NCI-H345 treated with DMSO at 0.1 percent for 48 hours (cell line): Measurements from ENCODE around the gene TSPAN32.
"Not testable (repeated sequence)": the region's sequence is repeated elsewhere in the genome, so short reads cannot be mapped to it uniquely, and the experiment has no call there.

Experiments used
- DNase-seq: peaks from one replicate; lab custom pipeline; 2025; ENCODE audit not compliant: unreplicated experiment; lab: John Stamatoyannopoulos, UW

The TSPAN32 gene

GRCh38 chr11:2332569-2332968 lies 30.8 kb downstream of the TSPAN32 start:
- DNase-seq = not testable (repeated sequence)

GRCh38 chr11:2333486-2334205 lies 31.8 kb downstream of the TSPAN32 start:
- DNase-seq = not testable (repeated sequence)

- DNase-seq = not testable (repeated sequence)
Measured at GRCh38 chr11:2335286-2335685, 33.5 kb downstream of the TSPAN32 start.

- DNase-seq = not testable (repeated sequence)
Measured at GRCh38 chr11:2338760-2339159, 36.9 kb downstream of the TSPAN32 start.

GRCh38 chr11:2342557-2342956 lies 40.7 kb downstream of the TSPAN32 start:
- no peak for DNase-seq

- no peak for DNase-seq
Measured at GRCh38 chr11:2342981-2343380, 41.2 kb downstream of the TSPAN32 start.

- no peak for DNase-seq
Measured at GRCh38 chr11:2343502-2343901, 41.7 kb downstream of the TSPAN32 start.

GRCh38 chr11:2345050-2345449 lies 43.2 kb downstream of the TSPAN32 start:
- no peak for DNase-seq

- DNase-seq = no peak
Measured at GRCh38 chr11:2346014-2346413, 44.2 kb downstream of the TSPAN32 start.

GRCh38 chr11:2346586-2347307 lies 44.9 kb downstream of the TSPAN32 start:
- no peak for DNase-seq

GRCh38 chr11:2347308-2347830 lies 45.6 kb downstream of the TSPAN32 start:
- no peak for DNase-seq

GRCh38 chr11:2348986-2349385 lies 47.2 kb downstream of the TSPAN32 start:
- DNase-seq = no peak

GRCh38 chr11:2351701-2352100 lies 49.9 kb downstream of the TSPAN32 start:
- no peak for DNase-seq

- DNase-seq = no peak
Measured at GRCh38 chr11:2352420-2352819, 50.6 kb downstream of the TSPAN32 start.

GRCh38 chr11:2355000-2355644 lies 53.3 kb downstream of the TSPAN32 start:
- no peak for DNase-seq

GRCh38 chr11:2357246-2357645 lies 55.4 kb downstream of the TSPAN32 start:
- no peak for DNase-seq

GRCh38 chr11:2357651-2358050 lies 55.8 kb downstream of the TSPAN32 start:
- DNase-seq = not testable (repeated sequence)

- no peak for DNase-seq
Measured at GRCh38 chr11:2358754-2359442, 57.1 kb downstream of the TSPAN32 start.

- no peak for DNase-seq
Measured at GRCh38 chr11:2359557-2359956, 57.7 kb downstream of the TSPAN32 start.

GRCh38 chr11:2360081-2360642 lies 58.3 kb downstream of the TSPAN32 start:
- DNase-seq = no peak

GRCh38 chr11:2361565-2361964 lies 59.8 kb downstream of the TSPAN32 start:
- no peak for DNase-seq
